Pancreas (tissue), 10 donors: ENCODE results near the gene TMTC2. TPM values are rescaled to one million over a fixed set of nuclear protein-coding genes. Genes with fewer than 3 reads are reported as not detected.
A peak's percentile ranks its signal among the peaks of the same experiment; 100 is the strongest.

Source experiments
- ATAC-seq, 4 donors: fragments of 200-7000 bp; cut with Tn5 transposase; one replicate each; pipeline versions ENCODE4 v1.8.0 to v1.9.1; 2020; ENCODE audit warnings: mild to moderate bottlenecking in 4 of 4, moderate library complexity in 4 of 4
- DNase-seq, 6 donors: peaks; one replicate each; pipeline ENCODE4 v3.0.0-alpha.2; 2020
- FAIRE-seq: peaks from 2 replicates; lab custom pipeline; 2012; peaks lifted over from hg19 to GRCh38; lab: Jason Lieb, UNC
- H3K27ac ChIP-seq, 4 donors: fragments of 200-600 bp; sonication (generic); 1 replicate in 3 of 4; 2 replicates in 1 of 4; pipeline versions ENCODE4 v1.5.0 to v1.8.0; 2020
- H3K27me3 ChIP-seq, 4 donors: fragments of 200-600 bp; one replicate each; pipeline ENCODE4 v1.8.0; 2021
- H3K36me3 ChIP-seq, 3 donors: fragments of 200-600 bp; sonication (generic) in 1 of 3; one replicate each; pipeline versions ENCODE4 v1.5.0 to v1.8.0; 2020 to 2021
- H3K4me1 ChIP-seq, 3 donors: fragments of 200-600 bp; one replicate each; pipeline ENCODE4 v1.8.0; 2021
- H3K4me3 ChIP-seq, 4 donors: fragments of 200-600 bp; sonication (generic) in 2 of 4; one replicate each; pipeline versions ENCODE4 v1.5.0 to v1.8.0; 2020 to 2021
- H3K9me3 ChIP-seq, 4 donors: fragments of 200-600 bp; one replicate each; pipeline ENCODE4 v1.8.0; 2021
- WGBS, 2 donors: extraction: QIAGEN DNeasy Blood & Tissue Kit; methylation state at CpG; one replicate each; pipeline ENCODE4 v1.1.7; 2013; 5-methylcytosine and 5-hydroxymethylcytosine counted together
- intact Hi-C, 3 donors: fragments of 100-400 bp; cut with DNase I; formaldehyde crosslinking; loops; one replicate each; pipeline versions ENCODE4 v1.11.1 to v1.14.2; 2022
- polyA plus RNA-seq, 2 donors: library from polyadenylated mRNA; stranded (reverse); fragments of 200-250 nt; gene quantifications; one replicate each; pipeline ENCODE4 v1.2.3, GENCODE V29; 2013
- total RNA-seq, 6 donors: library from RNA; stranded (reverse); fragmentation: NEBNext Ultra II Directional in 4 of 6; extraction: Animal tissue kit (Norgen Biotek cat#: 25700) in 4 of 6; gene quantifications; one replicate each; pipeline versions ENCODE4 v1.2.1 to v1.2.4, GENCODE V29; 2021 to 2023
- TF ChIP-seq, protein P1 (sequence below), 4 donors: fragments of 200-600 bp; sonication (generic) in 3 of 4; IDR thresholded peaks; one replicate each; pipeline versions ENCODE4 v1.5.0 to v1.8.0; 2021; ENCODE audit warnings: antibody characterized with exemption in 4 of 4
- donor health status: healthy with polysubstance abuse.
- donor health status: DM: no; HTN: no; CAD: no; lungs with moderate emphysema.
- donor health status: DM: no; HTN: no; CAD: no.
- donor health status: control.
- donor health status: control.
- donor health status: Bipolar disorder and iron deficiency.
- donor health status: DM: yes; HTN: yes; CAD: no.
- donor health status: DM: no; HTN: no; CAD: no.
- donor health status: DM: no; HTN: no; CAD: no.
- donor health status: DM: yes; HTN: yes; CAD: no.

Gene TMTC2
- total and polyA plus RNA-seq, 8 donors, result 5.3 to 14.4 (median 6.4) TPM

DNA sequence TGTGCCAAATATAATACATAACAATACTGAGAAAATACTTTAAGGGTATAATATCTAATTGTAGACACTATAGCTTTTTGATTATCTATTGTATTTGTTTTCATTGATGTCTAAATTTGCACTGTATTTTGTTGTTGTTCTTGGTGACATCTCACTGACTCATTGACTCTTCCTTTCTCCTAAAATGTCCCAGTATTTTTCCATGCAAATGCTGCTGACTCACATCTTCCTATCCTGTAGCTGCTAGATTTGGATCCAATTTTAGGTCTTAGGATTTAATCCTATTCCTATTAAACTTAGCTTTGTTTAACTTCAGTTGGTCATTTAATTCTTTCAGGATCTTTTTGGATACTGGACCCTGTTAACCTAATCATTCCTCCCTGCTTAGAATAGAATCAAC is 148.5 kb downstream of the TMTC2 start:
- no peak for ATAC-seq

GRCh38 chr12:82838131-82838551 is 151.4 kb downstream of the TMTC2 start:
- WGBS, 2 donors, result 66 to 83% methylated on average over 1 of the region's 1 CpG

More for the DNA sequence above, 148.5 kb downstream of the TMTC2 start:
- H3K4me1 ChIP-seq, result peaks cover 0 to 8% (median 0%) of the 10 kb centered on the region in 3 donors
- H3K4me3 ChIP-seq, result no peak overlapping the region
- intact Hi-C loops, result no loop called here
- TF ChIP-seq, protein P1, sequence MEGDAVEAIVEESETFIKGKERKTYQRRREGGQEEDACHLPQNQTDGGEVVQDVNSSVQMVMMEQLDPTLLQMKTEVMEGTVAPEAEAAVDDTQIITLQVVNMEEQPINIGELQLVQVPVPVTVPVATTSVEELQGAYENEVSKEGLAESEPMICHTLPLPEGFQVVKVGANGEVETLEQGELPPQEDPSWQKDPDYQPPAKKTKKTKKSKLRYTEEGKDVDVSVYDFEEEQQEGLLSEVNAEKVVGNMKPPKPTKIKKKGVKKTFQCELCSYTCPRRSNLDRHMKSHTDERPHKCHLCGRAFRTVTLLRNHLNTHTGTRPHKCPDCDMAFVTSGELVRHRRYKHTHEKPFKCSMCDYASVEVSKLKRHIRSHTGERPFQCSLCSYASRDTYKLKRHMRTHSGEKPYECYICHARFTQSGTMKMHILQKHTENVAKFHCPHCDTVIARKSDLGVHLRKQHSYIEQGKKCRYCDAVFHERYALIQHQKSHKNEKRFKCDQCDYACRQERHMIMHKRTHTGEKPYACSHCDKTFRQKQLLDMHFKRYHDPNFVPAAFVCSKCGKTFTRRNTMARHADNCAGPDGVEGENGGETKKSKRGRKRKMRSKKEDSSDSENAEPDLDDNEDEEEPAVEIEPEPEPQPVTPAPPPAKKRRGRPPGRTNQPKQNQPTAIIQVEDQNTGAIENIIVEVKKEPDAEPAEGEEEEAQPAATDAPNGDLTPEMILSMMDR (IDR thresholded peaks at IDR 0.05), result no peak
- H3K27me3 ChIP-seq, result no peaks in the 10 kb centered on the region
- H3K36me3 ChIP-seq, result no peaks in the 10 kb centered on the region
- H3K27ac ChIP-seq, result no peak overlapping the region
- DNase-seq (no peak), FAIRE-seq (no peak)
- no peaks in the 10 kb centered on the region for H3K9me3 ChIP-seq

GRCh38 chr12:82838827-82839226 is 152.1 kb downstream of the TMTC2 start:
- no peaks in the 10 kb centered on the region for H3K36me3 ChIP-seq
- FAIRE-seq, result no peak
- H3K4me3 ChIP-seq, result no peak overlapping the region
- peak in 2 of 4 donors; percentile 29 to 40 for ATAC-seq
- no peaks in the 10 kb centered on the region for H3K9me3 ChIP-seq
- intact Hi-C loops, result no loop called here
- no peaks in the 10 kb centered on the region for H3K27me3 ChIP-seq
- H3K27ac ChIP-seq, result no peak overlapping the region
- no peak for DNase-seq
- TF ChIP-seq, protein P1 (IDR thresholded peaks at IDR 0.05), result no peak
- peaks cover 0 to 8% (median 0%) of the 10 kb centered on the region in 3 donors for H3K4me1 ChIP-seq
- WGBS, 2 donors, result 67 to 77% methylated on average over 1 of the region's 1 CpG

More at GRCh38 chr12:82838131-82838551, 151.4 kb downstream of the TMTC2 start:
- TF ChIP-seq, protein P1 (IDR thresholded peaks at IDR 0.05), result no peak
- Histone ChIP-seq H3K27ac (no peak overlapping the region), H3K4me1 (peaks cover 0 to 8% (median 0%) of the 10 kb centered on the region in 3 donors), H3K27me3 (no peaks in the 10 kb centered on the region), H3K9me3 (no peaks in the 10 kb centered on the region), H3K4me3 (no peak overlapping the region), H3K36me3 (no peaks in the 10 kb centered on the region)
- no peak for FAIRE-seq
- no peak for DNase-seq
- no peak for ATAC-seq
- intact Hi-C loops, result no loop called here

DNA sequence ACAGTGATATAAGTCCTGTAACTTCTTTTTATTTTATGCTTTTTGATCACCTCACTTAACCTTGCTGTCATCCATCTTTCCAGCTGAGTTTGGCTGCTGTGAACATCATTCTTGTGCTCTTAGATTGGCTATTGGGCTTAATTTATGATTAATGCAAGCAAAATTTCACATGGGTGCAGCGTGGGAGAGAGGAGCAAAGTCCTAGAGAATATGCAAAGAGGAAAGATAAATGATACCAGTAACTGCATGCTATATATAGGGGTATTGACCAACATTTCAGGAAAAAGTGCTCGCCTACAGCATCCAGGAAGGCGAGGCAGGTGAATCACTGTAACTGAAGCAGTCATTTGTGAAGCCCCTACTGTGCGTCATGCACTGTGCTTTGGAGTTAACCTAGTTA is 153.1 kb downstream of the TMTC2 start:
- ATAC-seq, result no peak

GRCh38 chr12:82841487-82841904 is 154.8 kb downstream of the TMTC2 start:
- Histone ChIP-seq H3K36me3 (no peaks in the 10 kb centered on the region), H3K27ac (no peak overlapping the region), H3K9me3 (no peaks in the 10 kb centered on the region), H3K27me3 (no peaks in the 10 kb centered on the region), H3K4me3 (no peak overlapping the region), H3K4me1 (peaks cover 0 to 8% (median 0%) of the 10 kb centered on the region in 3 donors)
- TF ChIP-seq, protein P1 (IDR thresholded peaks at IDR 0.05), result no peak
- ATAC-seq (no peak), FAIRE-seq (no peak), DNase-seq (no peak)
- intact Hi-C loops, result no loop called here
- 89 to 99% methylated on average over 7 of the region's 7 CpGs for WGBS, 2 donors

More for the DNA sequence above, 153.1 kb downstream of the TMTC2 start:
- DNase-seq (no peak), FAIRE-seq (no peak)
- Histone ChIP-seq H3K9me3 (no peaks in the 10 kb centered on the region), H3K27ac (no peak overlapping the region), H3K36me3 (no peaks in the 10 kb centered on the region), H3K27me3 (no peaks in the 10 kb centered on the region), H3K4me3 (no peak overlapping the region), H3K4me1 (peaks cover 0 to 8% (median 0%) of the 10 kb centered on the region in 3 donors)
- TF ChIP-seq, protein P1 (IDR thresholded peaks at IDR 0.05), result no peak
- intact Hi-C loops, result no loop called here
- 86 to 91% methylated on average over 4 of the region's 4 CpGs for WGBS, 2 donors
